GM21381 (cell line): ENCODE data around the gene SLC41A2.
"Not testable (repeated sequence)": the region's sequence is repeated elsewhere in the genome, so short reads cannot be mapped to it uniquely, and the experiment has no call there.

ENCODE experiments used
- ATAC-seq: cut with Tn5 transposase; IDR thresholded peaks from one replicate; pipeline ENCODE4 v1.9.1; 2021; ENCODE audit warnings: mild to moderate bottlenecking, moderate library complexity; ENCODE audit not compliant: unreplicated experiment

Gene SLC41A2, protein sequence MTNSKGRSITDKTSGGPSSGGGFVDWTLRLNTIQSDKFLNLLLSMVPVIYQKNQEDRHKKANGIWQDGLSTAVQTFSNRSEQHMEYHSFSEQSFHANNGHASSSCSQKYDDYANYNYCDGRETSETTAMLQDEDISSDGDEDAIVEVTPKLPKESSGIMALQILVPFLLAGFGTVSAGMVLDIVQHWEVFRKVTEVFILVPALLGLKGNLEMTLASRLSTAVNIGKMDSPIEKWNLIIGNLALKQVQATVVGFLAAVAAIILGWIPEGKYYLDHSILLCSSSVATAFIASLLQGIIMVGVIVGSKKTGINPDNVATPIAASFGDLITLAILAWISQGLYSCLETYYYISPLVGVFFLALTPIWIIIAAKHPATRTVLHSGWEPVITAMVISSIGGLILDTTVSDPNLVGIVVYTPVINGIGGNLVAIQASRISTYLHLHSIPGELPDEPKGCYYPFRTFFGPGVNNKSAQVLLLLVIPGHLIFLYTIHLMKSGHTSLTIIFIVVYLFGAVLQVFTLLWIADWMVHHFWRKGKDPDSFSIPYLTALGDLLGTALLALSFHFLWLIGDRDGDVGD

GRCh38 chr12:104958001-104958804 lies at the start of gene SLC41A2:
Gene SLC41A2, minus strand, starts transcription at chr12:104958290. Its CDS starts 29,763 bp downstream, at chr12:104928527.
- ATAC-seq: peak; percentile 75

- ATAC-seq: no peak
Measured at GRCh38 chr12:105001476-105001875, 43.4 kb upstream of the SLC41A2 start.

DNA sequence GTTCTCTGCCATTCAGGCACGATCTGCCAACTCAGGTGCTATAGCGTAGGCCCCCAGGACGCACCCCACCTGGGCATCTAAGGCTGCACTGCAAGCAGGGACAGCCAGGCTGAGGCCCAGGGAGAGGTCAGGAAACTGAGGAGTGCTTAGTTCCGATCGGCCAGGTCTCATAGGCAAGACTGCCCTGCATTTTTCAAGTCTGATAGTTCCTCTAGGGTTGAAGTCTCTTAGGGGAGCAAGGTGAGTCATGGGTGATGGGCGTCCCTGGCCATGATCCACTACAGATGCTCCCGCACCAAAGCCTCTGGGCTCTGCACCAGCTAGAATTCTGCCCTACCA lies 41.2 kb upstream of the SLC41A2 start:
- no peak for ATAC-seq

DNA sequence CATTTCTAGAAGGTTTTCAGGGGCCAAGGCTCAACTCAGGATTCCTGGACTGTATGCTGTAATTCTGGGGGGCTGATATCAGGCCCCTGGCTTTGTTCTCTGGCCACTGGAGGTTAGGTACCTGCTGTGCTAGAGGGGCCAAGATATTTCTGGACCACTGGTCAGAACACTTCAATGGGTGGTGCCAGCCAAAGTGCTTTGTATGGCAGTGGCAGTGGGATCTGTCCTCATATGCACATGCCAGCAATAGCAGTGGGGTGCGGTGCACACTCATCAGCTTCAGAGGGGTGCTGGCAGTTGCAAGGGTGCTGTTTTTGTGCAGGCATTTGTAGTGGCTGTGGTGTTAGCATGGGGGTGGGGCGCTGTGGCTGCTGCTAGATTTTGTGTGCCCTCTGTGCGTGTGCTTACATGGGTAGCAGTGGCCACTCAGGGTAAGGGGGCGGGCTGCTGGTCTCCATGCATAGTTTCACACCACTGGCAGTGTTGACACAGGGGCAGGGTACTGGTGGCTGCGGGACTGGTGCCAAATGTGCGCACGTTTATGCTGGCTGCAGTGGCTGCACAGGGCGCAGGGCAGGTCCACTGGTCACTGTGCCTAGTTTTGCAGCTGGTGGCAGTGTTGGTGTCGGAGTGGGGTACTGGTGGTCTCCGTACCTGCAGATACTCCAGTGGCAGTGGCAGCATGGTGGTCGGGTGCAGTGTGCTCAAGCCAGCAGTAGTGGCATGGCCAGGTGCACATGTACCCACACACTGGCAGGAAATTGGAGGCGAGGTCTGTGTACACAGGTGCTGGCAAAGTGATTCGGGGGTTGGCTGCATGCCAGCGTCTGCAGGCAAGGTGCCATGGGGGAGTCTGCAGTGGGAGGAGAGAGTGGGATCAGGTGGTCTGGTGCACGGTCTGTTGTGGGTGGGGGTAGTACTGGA lies 40.6 kb upstream of the SLC41A2 start:
- no peak for ATAC-seq

- no peak for ATAC-seq
Measured at GRCh38 chr12:104997541-104997940, 39.5 kb upstream of the SLC41A2 start.

DNA sequence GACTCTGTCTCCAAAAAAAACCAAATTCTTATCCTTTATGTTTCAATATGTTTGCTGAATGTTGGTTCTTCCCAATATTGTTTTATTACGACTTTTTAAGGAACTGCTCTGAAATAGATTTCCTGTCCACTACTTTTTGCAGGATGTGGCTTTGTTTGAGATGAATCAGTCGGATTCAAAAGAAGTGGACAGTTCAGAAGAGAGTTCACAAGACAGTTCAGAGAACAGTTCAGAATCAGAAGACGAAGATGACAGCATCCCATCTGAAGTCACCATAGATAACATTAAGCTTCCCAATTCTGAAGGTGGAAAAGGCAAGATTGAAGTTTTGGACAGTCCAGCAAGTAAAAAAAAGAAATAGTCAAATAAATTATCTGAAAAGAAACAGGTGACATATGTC lies 36.2 kb upstream of the SLC41A2 start:
- ATAC-seq: no peak

DNA sequence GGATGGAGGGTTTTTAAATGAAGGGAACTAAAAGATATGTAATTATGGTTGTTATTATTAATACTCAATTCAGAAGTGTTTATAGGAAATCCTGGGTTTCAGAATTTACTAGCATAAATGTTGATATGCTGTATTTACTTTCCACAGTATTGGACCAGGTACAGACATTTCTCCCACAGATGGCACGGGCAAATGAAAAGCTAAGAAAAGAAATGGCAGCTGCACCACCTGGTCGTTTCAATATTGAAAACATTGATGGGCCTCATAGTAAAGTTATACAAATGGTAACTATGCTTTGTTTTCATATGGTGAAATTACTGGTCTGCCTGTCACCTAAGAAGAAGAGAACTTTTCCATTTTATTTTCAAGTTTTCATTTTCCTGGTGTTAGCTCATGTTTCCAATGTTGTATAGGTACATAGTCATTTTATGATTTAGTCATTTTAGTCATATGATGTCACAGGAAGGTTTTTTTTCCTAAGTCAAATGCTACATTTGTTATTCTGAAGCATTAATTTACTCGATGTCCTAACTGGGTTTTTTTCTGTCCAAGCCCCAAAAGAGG lies 33.6 kb upstream of the SLC41A2 start:
- ATAC-seq: no peak

GRCh38 chr12:104990950-104991349 lies 32.9 kb upstream of the SLC41A2 start:
- ATAC-seq: no peak

- peak; percentile 95 for ATAC-seq
Measured at GRCh38 chr12:104986022-104986941, 28.2 kb upstream of the SLC41A2 start, which contains the start of gene NOPCHAP1. Gene NOPCHAP1, plus strand, starts transcription at chr12:104986316. Its CDS starts 37 bp downstream, at chr12:104986353.

DNA sequence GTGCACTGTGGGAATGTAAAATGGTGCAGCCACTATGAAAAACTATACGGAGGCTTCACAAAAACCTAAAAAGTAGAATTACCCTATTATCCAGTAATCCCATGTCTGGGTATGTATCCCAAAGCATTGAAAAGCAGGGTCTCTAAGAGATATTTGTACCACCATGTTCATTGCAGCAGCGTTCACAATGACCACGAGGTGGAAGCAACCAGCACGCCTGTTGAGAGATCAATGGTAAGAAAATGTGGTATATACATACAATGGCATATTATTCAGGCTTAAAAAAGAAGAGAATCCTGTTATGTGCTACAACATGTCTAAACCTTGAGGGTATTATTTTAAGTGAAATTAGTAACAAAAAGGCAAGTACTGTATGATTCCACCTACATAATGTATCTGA lies 27.1 kb upstream of the SLC41A2 start:
- no peak for ATAC-seq

GRCh38 chr12:104977688-104978087 lies 19.6 kb upstream of the SLC41A2 start:
- not testable (repeated sequence) for ATAC-seq

DNA sequence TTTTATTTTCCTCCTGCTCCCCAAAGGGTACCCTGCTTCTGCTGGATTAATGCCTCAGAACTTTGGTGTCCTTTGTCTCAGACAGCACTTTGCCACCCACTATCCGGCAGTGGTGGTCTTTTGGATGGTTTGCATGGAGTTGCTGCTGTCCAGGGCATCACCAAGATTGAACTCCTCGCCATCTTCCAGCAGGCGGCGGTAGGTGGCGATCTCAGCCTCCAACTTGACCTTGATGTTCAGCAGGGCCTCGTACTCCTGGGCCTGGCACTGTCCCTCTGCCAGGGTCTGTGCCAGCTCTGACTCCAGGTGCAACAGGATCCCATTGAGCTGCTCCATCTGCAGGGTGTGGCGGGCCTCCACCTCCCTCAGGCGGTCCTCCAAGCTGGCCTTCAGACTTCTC lies 18.6 kb upstream of the SLC41A2 start:
- ATAC-seq: no peak

DNA sequence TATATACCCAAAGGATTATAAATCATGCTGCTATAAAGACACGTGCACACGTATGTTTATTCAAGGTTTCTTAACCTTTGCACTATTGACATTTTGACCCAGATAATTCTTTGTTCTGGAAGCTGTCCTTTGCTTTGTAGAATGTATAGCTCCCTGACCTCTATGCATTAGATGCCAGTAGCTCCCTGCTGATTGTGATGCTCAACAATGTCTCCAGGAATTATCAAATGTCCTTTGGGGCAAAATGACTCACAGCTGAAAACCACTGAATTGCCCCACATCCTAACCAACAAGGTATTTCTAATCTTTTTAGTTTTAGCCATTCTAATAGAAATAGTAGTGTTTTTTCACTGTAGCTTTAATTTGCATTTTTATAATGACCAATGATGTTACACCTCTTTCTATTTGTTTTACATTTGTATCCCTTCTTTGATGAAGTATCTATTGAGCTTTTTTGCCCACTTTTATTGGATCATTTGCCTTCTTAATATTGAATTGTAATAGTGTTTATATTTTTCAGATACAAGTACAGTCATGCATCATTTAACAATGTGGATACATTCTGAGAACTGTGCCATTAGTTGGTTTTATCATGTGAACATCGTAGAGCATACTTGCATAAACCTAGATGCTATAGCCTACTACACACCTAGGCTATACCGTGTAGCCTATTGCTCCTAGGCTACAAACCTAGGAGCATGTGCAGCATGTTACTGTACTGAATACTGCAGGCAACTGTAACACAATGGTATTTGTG lies 17.7 kb upstream of the SLC41A2 start:
- ATAC-seq: no peak

DNA sequence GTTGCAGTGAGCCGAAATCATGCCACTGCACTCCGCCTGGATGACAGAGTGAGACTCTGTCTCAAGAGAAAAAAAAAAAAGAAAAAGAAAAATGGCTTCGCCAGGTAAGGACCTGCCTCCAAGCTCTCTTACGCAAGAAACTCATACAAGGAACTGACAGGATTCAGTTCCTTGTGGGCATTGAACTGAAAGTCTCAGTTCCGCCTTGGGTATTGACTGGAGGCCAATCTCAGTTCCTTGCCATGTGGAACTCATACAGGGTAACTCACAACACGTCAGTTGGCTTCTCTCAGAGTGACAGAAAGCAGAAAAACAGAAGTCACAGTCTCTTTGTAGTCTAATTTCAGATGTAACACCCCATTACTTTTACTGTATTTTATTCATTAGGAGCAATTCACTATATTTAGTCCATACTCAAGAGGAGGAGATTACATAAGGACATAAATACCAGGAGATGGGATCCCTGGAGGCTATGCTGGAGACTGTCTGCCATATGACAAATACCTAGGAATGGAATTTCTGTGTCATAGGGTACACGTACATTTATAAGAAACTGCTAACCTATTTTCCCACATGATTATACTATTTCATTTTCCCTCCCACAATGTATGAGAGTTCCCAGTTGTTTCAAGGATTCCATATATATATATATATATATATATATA lies 16.7 kb upstream of the SLC41A2 start:
- peak; percentile 99 for ATAC-seq

DNA sequence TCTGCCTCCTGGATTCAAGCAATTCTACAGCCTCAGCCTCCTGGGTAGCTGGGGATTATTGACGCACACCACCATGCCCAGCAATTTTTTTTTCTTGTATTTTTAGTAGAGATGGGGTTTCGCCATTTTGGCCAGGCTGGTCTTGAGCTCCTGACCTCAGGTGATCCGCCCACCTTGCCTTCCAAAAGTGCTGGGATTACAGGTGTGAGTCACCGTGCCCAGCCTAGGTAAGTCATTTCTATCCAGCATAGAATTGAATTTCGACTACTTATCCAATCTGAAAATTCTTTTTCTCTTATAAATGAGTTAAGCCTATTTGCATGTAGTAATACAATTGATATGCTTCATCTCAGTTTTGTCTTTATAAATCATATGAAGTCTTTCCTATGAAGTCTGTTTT lies 15.2 kb upstream of the SLC41A2 start:
- ATAC-seq: no peak

DNA sequence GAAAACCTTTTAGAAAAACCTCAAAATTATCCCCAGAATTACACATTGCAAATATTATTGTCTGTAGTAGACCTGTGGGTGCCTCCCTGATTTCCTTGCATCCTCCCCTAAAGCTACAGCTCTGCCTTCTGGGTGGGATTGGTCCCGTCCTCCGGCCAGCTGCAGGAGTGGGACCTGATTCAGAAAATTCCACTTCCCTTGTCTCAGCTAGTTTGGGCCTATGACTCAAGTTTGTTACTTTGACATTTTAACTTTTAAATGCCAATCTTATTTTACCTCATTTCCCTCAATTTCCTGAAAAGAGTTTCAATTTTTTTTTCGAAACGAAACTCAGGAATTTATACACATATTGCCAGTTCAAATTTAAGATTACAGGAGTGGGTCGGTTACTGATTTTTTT lies 13.2 kb upstream of the SLC41A2 start:
- ATAC-seq: no peak

DNA sequence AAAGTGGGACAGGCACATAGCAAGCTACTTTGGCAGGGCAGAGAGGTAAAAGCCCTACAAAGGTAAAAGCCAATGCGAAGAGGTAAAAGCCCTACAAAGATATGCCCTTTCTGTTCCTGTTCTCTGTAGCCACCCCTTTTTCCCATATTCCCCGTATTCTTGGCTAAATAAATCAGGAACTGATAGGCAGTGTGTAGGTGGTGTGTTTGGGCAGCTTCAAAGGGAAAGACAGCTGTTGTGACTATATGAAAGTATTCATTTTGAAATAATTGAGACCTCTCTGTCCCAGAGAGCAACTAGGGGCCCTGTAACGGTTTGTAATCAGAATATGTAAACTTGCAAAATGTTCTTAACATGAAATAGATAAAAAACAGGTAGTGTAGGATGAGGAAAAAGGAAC lies 11.3 kb upstream of the SLC41A2 start:
- no peak for ATAC-seq

- ATAC-seq: peak; percentile 85
Measured at GRCh38 chr12:104966677-104967076, 8.6 kb upstream of the SLC41A2 start.
